Measurements from ENCODE around the gene DYNC2LI1.
"Not testable (repeated sequence)": the region's sequence is repeated elsewhere in the genome, so short reads cannot be mapped to it uniquely, and the experiment has no call there.

Gene DYNC2LI1

DNA sequence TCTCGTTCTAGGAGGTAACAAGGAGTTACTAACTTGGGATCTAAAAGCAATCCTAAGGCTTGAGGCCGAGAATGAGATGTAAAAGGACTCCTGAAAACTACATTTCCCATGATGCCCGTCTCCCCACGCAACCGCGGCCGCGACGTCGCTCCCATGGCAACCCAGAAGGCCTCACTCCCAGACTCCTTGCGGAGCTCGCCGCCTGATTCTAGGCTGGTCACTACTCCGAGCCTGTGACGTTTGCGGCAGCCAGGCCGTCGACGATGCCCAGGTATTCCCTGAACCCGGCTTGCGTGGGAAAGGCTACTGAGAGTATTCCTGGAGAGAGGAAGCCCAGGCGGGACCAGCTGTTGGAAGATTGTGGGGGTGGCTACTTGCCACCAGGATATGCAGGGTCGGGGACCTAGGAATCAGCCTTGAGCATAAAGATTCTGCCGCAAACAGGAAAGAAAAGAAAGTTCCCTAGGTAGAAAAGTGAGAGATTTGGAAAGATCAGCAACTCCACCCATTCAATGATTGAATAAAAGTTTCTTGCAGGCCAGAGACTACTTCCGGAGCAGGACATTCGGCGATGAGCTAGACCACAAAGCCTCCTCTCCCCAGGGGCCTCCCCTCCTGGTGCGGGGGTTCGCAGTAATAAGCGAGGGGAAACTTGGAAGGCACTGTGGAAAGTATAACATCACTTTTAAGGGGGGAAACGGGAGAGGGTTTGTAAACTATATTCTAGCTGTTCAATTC, at the start of gene DYNC2LI1:
Gene DYNC2LI1 (plus strand): TSS at position 164 of the 738 bp plus-strand sequence. CDS start 100 bp downstream, at position 264.
- peak; percentile 89 for DNase-seq (ENCODE audit: low spot score)

DNA sequence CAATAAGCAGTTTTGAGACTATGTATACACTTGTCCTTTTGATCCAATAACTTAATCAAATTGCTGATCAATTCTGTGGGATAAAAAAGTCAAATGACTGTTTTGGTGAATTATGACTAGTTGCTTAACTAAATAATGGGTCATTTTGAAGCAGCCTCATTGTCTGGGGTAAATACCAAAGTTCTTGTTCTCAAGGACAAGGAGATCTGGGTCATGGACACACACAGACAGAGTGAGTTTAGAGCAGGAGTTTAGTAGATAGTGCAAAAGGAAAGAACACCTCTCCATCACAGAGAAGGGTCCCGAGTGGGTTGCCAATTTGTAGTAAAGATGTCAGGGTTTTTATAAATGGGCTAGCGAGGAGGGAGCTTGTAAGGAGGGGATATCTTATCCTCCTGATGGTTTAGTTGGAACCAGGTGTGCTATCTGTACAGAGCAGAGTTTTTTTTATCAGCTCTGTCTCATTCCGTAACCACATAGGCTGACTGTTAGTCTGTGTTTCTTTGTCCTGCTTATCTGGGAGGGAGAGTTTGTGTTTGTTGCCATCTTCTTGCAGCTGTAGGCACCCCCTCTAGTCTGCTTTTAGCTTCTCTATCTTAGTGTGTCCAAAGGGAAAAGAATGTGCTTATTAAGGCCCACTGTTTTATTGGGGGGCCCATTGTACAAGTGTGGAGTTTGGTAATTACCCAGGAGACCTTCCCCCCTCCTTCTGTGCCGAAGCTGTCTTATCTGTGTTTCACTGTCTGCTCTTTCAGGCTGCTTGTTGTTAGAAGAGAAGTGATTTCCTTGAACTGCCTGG, 48.9 kb upstream of the DYNC2LI1 start:
- DNase-seq (ENCODE audit: low spot score) = no peak

DNA sequence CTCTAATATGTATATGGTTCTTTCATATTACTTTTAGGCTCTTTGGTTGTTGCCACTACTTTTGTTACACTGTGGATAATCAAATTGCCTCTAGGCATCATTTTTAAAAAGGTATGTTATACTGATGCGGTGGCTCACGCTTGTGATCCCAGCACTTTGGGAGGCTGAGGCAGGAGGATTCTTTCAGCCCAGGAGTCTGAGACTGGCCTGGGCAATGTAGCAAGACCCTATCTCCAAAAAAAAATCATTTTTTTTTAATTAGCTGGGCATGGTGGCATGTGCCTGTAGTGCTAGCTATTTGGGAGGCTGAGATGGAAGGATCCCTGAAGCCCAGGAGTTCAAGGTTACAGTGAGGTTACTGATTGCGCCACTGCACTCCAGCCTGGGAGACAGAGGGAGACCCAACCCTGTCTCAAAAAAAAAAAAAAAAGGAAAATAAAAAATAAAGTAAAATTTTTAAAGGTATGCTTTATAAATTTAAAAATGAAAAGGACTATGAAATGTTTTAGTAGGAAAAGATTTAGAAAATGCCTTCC, 48.1 kb upstream of the DYNC2LI1 start:
- no peak for DNase-seq (ENCODE audit: low spot score)

DNA sequence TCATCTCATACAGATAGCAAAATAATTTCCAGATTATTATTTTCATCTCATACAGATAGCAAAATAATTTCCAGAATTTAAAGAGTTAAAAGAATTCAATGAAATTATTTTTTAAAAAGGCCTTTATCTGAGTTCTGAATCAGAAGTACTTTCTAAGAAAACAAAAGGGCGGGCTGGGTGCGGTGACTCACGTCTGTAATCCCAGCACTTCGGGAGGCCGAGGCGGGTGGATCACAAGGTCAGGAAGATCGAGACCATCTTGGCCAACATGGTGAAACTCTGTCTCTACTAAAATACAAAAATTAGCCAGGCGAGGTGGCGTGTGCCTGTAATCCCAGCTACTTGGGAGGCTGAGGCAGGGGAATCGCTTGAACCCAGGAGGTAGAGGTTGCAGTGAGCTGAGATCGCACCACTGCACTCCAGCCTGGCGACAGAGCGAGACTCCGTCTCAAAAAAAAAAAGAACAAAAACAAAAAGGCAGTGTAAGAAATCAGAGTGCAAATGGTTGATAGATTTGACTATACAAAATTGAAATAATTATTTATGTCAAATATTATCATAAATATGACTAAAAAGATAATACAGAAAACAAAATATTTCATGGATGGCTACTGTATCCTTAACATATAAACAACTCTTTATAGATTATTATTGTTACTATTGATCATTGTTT, 46.7 kb upstream of the DYNC2LI1 start:
- DNase-seq (ENCODE audit: low spot score) = not testable (repeated sequence)

DNA sequence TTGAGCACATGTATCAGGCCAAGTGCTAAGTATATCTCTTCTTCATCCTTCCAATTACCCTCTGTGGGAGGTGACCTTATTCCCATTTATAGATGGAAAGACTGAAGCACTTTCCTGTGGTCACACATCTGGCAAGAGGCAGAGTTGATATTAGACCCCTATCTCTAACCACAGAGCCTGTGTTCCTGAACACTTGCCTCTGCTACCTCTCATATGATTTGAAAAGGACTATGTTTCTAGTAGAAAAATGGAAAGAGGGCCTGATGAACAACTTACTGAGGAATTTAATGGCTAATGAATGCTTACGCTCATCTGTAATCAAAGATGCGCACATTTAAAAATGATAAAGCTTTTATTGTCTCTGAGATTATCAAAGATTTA, 46.2 kb upstream of the DYNC2LI1 start:
- no peak for DNase-seq (ENCODE audit: low spot score)

DNA sequence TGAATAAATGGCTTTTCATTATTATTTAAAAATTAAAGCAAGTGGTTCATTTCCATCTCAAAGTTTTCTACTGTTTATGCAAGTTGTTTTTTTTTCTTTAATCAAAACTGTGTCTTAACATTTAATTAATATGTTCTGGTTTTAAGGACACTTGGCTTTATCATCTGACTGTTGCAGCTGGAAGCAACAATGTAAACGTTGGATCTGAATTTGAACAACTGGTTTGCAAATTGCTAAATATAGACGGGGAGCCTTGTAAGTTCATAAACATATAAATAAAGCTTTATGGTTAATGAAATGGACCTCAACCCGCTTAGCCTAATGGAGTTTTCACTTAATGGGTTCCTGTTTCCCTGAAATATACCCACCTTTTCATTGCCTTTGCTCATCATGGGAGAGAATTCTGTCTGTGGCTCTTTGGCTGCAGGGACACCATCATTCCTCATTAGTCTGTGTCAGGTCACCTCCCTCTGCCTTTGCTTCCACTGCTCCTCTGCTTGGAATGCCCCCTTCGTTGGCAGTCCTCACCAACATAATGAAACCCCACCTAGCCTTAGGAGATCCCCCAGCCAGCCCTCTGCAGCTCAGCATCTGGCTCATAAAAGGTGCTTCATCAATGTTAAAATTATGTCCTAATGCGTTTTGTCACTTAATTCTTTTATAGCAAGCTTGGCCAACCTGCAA, 44.2 kb upstream of the DYNC2LI1 start:
- DNase-seq (ENCODE audit: low spot score) = no peak

DNA sequence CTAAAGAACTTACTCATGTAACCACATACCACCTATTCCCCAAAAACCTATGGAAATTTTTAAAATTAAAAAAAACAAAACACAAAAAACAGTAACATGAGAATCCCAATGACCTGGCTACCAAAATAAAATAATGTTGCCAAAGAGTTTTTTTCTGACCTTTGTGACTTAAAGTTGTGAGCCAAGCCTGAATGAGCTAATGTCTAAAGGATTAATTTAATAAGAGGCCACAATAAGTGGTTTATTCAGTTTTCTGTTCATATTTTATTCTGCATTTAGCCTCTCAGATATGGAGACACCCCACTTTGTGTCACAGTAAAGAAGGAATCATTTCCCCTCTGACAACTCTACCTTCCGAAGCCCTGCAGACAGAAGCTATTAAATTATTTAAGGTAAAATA, 42.6 kb upstream of the DYNC2LI1 start:
- DNase-seq (ENCODE audit: low spot score) = no peak

DNA sequence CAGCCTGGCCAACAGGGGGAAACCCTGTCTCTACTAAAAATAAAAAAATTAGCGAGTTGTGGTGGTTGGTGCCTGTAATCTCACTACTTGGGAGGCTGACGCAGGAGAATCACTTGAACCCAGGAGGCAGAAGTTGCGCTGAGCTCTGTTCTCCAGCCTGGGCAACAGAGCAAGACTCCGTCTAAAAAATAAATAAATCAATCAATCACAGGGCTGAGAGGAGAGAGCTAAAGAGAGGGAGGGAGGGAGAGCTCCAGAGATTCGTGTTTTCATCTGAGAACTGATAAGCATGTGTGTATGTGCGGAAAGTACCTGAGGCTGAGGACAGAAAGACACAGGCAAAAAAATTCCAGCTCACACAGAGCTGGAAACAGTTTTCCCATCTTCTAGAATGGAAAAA, 37.2 kb upstream of the DYNC2LI1 start:
- no peak for DNase-seq (ENCODE audit: low spot score)

DNA sequence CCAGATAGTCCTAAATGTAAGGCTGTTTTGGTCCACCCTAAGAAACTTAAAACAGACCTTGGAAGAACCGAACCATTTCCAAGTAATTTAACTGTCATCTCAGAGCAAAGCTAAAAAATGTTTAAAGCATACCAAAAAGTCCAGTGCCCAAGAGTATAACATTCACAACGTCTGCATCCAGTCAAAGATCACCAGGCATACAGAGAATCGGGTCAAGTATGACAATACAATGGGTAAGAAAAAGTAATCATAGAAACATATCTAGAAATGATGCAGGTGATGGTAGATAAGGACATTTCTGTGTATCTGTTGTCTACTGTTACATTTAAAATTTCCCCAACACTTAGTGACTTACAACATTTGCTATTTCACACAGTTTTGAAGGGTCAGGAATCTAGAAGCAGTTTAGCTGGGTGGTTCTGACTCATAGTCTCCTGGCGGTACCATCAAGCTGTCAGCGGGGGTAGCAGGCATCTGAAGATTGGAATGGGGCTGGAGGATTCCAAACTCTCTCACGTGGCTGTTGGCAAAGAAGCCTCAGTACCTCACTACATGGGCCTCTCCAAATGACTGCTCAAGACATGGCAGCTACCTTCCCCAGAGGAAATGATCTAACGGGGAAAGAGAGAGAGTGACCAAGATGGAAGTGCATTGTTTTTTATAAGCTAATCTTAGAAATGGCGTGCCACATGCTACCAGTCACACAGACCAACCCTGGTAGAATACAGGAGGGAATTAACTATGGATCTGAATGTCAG, 36.6 kb upstream of the DYNC2LI1 start:
- no peak for DNase-seq (ENCODE audit: low spot score)

DNA sequence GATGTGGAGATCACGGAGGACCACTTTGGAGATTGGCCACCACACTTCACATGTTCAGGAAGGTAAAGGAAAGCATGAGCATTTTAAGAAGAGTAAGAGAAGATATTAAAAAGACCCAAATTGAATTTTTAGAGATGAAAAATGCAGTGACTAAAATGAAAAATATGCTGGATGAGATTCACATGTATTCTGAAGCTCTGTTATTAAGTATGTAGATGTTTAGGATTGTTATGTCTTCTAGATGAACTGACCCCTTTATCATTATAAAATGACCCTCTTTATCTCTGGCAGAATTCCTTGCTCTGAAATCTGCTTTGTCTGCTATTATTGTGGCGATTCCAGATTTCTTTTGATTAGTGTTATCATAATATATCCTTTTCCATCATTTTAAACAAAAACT, 36.0 kb upstream of the DYNC2LI1 start:
- no peak for DNase-seq (ENCODE audit: low spot score)

DNA sequence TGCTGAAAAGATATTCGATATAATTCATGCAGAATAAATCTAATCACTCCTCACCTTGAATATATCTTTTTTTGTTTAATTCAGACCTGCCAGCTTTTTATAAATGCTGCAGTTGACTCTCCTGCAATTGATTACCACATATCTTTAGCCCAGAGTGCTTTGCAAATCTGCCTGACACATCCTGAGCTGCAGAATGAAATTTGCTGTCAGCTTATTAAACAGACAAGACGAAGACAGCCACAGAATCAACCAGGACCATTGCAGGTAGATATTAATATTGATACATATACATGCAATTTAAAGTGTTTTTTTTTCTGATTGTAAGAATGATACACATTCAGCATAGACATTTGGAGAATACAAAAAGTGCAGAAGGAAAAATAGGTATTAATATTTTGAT, 35.6 kb upstream of the DYNC2LI1 start:
- DNase-seq (ENCODE audit: low spot score) = no peak

DNA sequence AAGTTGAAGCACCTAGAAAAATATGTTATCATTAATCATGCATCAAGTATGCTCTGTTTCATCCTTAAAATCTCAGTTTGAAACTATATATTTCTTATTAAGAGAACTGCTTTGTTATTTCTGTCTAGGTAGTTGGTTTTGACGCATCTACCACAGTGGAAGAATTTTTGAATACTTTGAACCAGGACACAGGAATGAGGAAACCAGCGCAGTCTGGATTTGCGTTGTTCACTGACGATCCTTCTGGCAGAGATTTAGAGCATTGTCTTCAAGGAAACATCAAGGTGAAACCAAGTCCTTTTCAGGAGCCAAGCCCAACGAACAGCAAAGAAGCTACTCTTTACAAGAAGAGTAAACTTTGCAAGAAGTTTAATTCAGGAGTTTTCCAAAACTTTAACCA, 30.1 kb upstream of the DYNC2LI1 start:
- no peak for DNase-seq (ENCODE audit: low spot score)

DNA sequence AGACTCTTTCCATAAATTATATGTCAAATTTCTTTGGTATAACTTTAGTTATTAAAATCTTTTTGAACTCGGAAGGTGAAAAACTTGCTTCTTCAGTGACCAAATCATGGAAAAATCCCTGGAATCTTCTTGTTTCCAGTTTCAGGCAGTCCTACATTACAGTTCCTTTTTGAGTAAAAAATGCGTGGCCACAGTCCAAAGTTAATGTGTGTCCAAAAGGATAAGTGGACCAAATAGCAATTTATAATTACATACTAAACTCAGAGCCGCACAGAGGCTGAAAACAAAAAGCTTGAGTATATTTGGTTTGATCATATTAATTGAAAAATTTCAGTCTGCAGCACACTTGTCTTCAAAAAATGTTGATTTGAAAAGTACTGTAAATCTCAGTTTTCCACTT, 28.4 kb upstream of the DYNC2LI1 start:
- DNase-seq (ENCODE audit: low spot score) = no peak

DNA sequence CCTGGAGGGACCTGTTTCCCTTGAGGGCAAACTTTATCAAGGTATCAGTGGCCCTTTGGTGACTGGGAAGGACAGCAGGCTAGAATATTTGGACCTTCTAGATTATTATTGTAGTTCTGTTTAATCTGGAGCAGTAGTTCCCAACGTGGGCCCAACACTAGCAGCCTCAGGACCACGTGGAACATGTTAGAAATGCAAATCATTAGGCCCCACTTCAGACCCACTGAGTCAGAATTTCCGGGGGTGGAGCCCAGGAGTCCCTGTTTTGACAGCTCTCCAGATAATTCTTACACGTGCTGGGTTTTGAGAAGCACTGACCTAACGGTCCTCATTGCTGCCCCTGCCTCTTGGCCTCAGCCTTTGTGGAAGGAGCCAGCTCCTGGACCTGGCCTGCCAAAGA, 25.5 kb upstream of the DYNC2LI1 start:
- DNase-seq (ENCODE audit: low spot score) = no peak

DNA sequence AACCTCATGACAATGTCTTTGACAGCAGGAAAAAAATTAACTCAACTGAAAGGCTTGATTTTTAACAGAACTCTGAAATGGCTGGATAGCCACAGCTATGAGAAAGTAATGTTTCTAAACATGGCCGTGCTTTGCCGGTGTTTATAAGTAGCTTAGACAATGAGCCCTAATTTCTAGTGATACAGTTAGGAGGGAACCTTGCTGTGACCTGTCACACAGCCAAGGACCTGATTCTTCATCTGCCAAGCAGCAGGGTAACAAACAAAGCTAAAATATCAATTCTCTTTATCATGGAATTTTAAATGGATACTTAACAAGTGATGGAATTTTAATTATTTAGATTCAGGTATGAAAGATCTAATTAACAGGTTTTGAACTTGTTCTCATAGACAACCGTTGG, 24.3 kb upstream of the DYNC2LI1 start:
- DNase-seq (ENCODE audit: low spot score) = no peak

DNA sequence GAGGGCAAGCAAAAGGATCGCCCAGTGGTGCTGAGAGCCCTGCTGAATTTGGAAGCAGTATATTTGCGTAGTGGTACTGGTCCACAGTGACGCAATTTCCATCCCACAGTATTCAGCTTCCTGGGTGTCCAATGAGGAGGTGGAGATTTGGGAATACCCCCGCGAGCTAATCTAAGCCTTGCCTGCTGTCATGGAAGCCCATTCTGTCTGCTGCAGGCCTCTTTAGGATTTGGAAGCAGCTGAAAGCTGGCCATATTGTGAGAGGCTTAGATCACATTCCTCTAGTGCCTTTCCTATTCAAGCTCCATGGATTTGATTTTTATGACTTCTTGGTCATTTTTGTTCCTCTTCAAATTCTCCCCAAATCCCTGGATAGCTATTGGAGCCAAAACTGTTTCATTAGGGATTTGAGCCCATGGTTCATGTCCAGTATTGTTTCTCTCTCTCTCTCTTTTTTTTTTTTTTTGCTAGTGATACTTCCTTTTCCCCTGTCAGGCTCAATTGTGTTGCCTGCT, 22.3 kb upstream of the DYNC2LI1 start:
- no peak for DNase-seq (ENCODE audit: low spot score)

DNA sequence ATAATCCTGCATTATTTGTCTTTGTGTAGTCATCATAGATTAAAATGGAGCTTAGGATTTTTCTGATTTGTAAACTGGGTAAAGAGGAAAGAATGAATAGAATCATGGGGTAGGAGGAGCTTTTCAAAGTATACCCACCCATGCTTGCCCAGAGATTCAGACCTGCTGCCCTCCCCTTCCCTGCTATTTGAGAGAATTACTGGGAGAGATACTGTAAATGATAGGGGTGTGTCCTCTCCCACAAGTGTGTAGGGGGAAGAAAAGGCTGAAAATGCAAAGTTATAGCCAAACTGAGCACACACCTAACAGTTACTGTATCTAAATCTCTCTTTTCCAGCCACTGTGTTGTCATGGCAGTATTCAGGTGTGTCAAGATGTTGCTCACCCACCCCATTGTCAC, 21.5 kb upstream of the DYNC2LI1 start:
- DNase-seq (ENCODE audit: low spot score) = no peak

DNA sequence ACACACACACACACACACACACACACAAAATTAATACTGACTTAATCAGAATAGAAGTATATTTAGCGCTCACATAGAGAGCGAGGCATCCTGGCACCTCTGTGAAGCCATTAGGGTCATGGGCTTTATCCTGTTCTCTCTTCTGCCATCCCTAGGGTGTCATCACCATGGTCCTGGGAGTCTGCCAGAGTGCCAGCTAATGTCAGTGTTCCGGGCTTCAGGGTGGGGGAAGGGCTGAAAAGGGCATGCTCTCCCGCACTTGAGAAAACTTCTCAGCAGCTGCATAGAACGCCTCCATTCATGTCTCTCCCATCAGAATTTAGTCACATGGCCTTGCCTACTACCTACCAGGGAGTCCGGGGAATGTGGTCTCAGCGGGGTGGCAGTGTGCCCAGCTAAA, 19.7 kb upstream of the DYNC2LI1 start:
- DNase-seq (ENCODE audit: low spot score) = no peak

DNA sequence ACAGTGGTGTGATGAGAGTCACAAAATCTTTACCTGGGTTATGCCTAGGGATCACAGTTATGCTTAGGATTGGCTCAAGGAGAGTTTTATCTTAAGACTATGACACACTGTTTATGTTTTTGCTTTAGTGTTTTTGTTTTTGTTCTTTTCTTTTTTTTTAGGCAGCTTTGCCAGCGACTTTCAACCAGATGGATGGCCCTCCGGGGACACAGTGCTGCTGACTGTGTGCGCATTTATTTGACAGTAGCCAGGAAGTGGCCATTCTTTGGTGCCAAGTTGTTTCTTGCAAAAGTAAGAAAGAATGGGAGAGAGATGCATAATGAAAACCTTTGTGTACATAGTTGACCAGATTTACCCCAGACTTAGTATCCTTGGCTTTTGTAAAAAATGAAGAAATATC, 15.1 kb upstream of the DYNC2LI1 start:
- DNase-seq (ENCODE audit: low spot score) = no peak

DNA sequence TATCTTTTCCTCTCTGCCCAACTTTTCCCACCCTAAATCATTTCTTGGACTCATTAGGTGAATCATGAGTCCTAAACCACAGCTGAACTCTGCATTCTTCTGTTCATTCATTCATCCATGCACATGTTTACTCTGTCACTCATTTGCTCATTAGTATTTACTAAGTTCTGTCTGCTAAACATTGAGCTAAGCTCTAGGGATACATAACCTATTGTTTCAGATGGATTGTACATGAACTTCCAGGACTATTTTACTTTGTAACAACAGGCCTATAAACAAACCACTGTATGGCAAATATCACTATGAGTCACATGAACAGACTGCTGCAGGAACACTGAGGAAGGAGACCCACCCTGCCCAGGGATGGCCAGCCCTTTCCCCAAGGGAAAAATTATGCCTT, 14.6 kb upstream of the DYNC2LI1 start:
- DNase-seq (ENCODE audit: low spot score) = no peak

DNA sequence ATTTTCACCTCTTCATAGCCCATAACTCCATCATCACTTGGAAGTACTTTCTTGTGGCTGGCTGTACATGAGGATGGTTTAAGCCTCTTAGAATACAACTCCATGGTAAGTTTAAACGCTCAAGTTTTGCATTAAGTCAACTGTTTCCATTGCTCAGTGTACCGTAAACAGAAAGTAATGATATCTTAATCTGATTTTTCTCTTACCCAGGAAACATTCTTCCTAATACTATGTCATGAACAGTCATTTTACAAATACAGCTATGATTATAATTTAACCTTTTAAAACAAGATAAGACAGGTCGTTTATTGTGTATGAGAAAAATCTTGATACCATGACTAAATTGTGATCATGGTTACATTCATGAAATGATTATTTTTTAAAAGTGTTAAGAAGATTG, 11.6 kb upstream of the DYNC2LI1 start:
- no peak for DNase-seq (ENCODE audit: low spot score)
